ENCODE data around the gene OR8B4.

DNA sequence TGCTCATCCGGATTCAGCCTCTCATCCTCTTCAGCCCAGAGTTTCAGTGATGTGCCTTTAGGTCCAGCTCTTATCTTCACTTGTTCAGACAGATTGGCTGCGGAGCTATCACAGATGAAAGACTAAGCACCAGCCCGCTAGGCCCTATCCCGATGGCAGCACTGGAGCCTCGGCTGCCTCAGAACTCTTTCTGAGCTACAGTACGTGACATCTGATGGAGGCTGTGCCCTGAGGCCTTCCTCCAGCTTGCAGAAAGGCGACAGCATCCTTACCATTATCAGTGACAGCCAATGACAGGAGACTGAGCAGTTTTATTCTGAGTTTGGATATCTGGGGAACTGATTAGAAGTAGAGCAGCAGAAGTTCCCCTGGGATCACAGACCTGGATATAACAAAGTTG, 16.8 kb upstream of the OR8B4 start:
- TF ChIP-seq TARDBP (IDR thresholded peaks at IDR 0.05) (no peak), ARNT (IDR thresholded peaks at IDR 0.05) (no peak), NFRKB (IDR thresholded peaks at IDR 0.05) (no peak), BHLHE40 (IDR thresholded peaks at IDR 0.05; ENCODE audit: borderline replicate concordance) (no peak), FOXM1 (IDR thresholded peaks at IDR 0.05; ENCODE audit: borderline replicate concordance) (no peak), SP1 (IDR thresholded peaks at IDR 0.05) (no peak)
